HepG2 (cell line): ENCODE measurements around the gene FITM1. TPM values are rescaled to one million over a fixed set of nuclear protein-coding genes. Genes with fewer than 3 reads are reported as not detected.

Experiments
- BORCS8-MEF2B ChIP-seq: sonication (generic); formaldehyde crosslinking; IDR thresholded peaks from 2 replicates; pipeline ENCODE4 v1.8.0; 2022; ENCODE audit warnings: mild to moderate bottlenecking, missing genetic modification reagents
- CEBPG ChIP-seq: IDR thresholded peaks from 2 replicates; pipeline ENCODE4 v1.6.1; 2016
- CSRNP2 ChIP-seq: sonication (generic); formaldehyde crosslinking; conservative IDR thresholded peaks from 2 replicates; pipeline ENCODE4 v1.8.0; 2022; ENCODE audit warnings: low read depth, missing genetic modification reagents
- HHEX ChIP-seq: IDR thresholded peaks from 2 replicates; pipeline ENCODE4 v1.6.1; 2016; ENCODE audit warnings: control low read depth
- HNF4G ChIP-seq, 2 experiments: sonication (generic) in 1 of 2; formaldehyde crosslinking in 1 of 2; IDR thresholded peaks; 2 replicates each; pipeline versions ENCODE4 v1.4.0 to v1.6.1; 2011 to 2020; ENCODE audit warnings: borderline replicate concordance in 2 of 2, low read depth in 2 of 2, mild to moderate bottlenecking in 2 of 2, low read length in 1 of 2, missing genetic modification reagents in 1 of 2, moderate library complexity in 1 of 2
- HOXA3 ChIP-seq: sonication (generic); formaldehyde crosslinking; IDR thresholded peaks from 2 replicates; pipeline ENCODE4 v1.5.0; 2020; ENCODE audit warnings: missing genetic modification reagents
- KAT7 ChIP-seq: IDR thresholded peaks from 2 replicates; pipeline ENCODE4 v1.6.1; 2018; ENCODE audit warnings: borderline replicate concordance, missing compliant biosample characterization
- KDM2A ChIP-seq: sonication (generic); formaldehyde crosslinking; IDR thresholded peaks from 2 replicates; pipeline ENCODE4 v1.4.0; 2020; ENCODE audit warnings: low read depth, missing genetic modification reagents, borderline replicate concordance
- MTA1 ChIP-seq: sonication (generic); formaldehyde crosslinking; IDR thresholded peaks from 2 replicates; pipeline ENCODE4 v1.4.0; 2020; ENCODE audit warnings: missing genetic modification reagents, mild to moderate bottlenecking, borderline replicate concordance
- MXD4 ChIP-seq: IDR thresholded peaks from 2 replicates; pipeline ENCODE4 v1.6.1; 2016; ENCODE audit warnings: mild to moderate bottlenecking, missing biosample characterization, missing genetic modification reagents
- NAIF1 ChIP-seq: sonication (generic); formaldehyde crosslinking; IDR thresholded peaks from 2 replicates; pipeline ENCODE4 v1.5.0; 2020; ENCODE audit warnings: mild to moderate bottlenecking, missing genetic modification reagents, borderline replicate concordance
- ZNF451 ChIP-seq: sonication (generic); formaldehyde crosslinking; IDR thresholded peaks from 2 replicates; pipeline ENCODE4 v1.5.0; 2020; ENCODE audit warnings: mild to moderate bottlenecking, missing genetic modification reagents
- ZNF572 ChIP-seq: sonication (generic); formaldehyde crosslinking; IDR thresholded peaks from 2 replicates; pipeline ENCODE4 v1.5.1; 2020; ENCODE audit warnings: mild to moderate bottlenecking, missing genetic modification reagents
- ZNF788 ChIP-seq: sonication (generic); formaldehyde crosslinking; IDR thresholded peaks from 2 replicates; pipeline ENCODE4 v1.5.0; 2020; ENCODE audit warnings: mild to moderate bottlenecking, missing genetic modification reagents, borderline replicate concordance
- ZXDC ChIP-seq: sonication (generic); formaldehyde crosslinking; IDR thresholded peaks from 2 replicates; pipeline ENCODE4 v1.5.0; 2020; ENCODE audit warnings: mild to moderate bottlenecking, missing genetic modification reagents
- polyA plus RNA-seq, 8 experiments: library from polyadenylated mRNA; depleted of rRNA in 3 of 8; stranded (reverse) in 7 of 8; unstranded in 1 of 8; fragments of >200 nt; fragmentation: Illumina TruSeq in 4 of 8; extraction: Trizol in 4 of 8; gene quantifications; 2 replicates each; pipeline versions ENCODE4 v1.2.1 to v1.2.3, GENCODE V29; 2011 to 2016; ENCODE audit warnings: low read depth in 4 of 8, missing spikeins in 1 of 8, mixed read lengths in 1 of 8; ENCODE audit not compliant: insufficient read depth in 1 of 8
- total RNA-seq, 5 experiments: library from RNA; depleted of rRNA; stranded (reverse); fragments of >200 nt; fragmentation: Illumina TruSeq; extraction: Trizol; gene quantifications; 2 replicates each; pipeline ENCODE4 v1.2.3, GENCODE V29; 2016; ENCODE audit warnings: low read depth in 1 of 5
- TF ChIP-seq, protein P1 (sequence below): IDR thresholded peaks from 2 replicates; pipeline ENCODE4 v1.6.1; 2016
- TF ChIP-seq, protein P2 (sequence below): sonication (generic); formaldehyde crosslinking; IDR thresholded peaks from 2 replicates; pipeline ENCODE4 v1.8.1; 2023; ENCODE audit warnings: missing genetic modification reagents, inconsistent platforms, borderline replicate concordance
- TF ChIP-seq, protein P3 (sequence below): fragments of 450-650 bp; IDR thresholded peaks from 2 replicates; pipeline ENCODE4 v1.6.1; 2016
- TF ChIP-seq, protein P4 (sequence below): sonication (generic); formaldehyde crosslinking; conservative IDR thresholded peaks from 2 replicates; pipeline ENCODE4 v1.5.0; 2020; ENCODE audit warnings: missing genetic modification reagents

Gene FITM1
- total and polyA plus RNA-seq, 2 of the 13 experiments (the other 11 are each of a cell fraction or from before 2014, with no cell fraction given), result 2.7 to 5.8 TPM

DNA sequence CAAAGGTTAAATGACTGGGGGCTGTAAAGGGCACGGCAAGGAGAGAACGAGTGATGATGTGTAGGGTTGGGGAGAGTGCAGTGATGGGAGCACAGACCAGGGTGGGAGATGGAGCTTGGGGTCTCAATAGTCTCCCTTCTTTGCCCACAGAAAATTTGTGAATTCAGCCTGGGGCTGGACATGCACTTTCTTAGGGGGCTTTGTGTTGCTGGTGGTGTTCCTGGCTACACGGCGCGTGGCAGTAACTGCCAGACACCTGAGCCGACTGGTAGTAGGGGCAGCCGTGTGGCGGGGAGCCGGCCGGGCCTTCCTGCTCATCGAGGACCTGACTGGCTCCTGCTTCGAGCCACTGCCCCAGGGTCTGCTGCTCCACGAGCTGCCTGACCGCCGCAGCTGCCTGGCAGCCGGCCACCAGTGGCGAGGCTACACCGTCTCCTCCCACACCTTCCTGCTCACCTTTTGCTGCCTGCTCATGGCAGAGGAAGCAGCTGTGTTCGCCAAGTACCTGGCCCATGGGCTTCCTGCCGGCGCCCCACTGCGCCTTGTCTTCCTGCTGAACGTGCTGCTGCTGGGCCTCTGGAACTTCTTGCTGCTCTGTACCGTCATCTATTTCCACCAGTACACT lies 1.7 kb downstream of the FITM1 start (continued):
- TF ChIP-seq ZNF788 (CRISPR knock-in tag), result peak; percentile 45; the same call in 1 of the 2 replicates
- no peak for TF ChIP-seq MXD4 (CRISPR knock-in tag)
- no peak for TF ChIP-seq CSRNP2 (CRISPR knock-in tag)
- TF ChIP-seq, protein P1, sequence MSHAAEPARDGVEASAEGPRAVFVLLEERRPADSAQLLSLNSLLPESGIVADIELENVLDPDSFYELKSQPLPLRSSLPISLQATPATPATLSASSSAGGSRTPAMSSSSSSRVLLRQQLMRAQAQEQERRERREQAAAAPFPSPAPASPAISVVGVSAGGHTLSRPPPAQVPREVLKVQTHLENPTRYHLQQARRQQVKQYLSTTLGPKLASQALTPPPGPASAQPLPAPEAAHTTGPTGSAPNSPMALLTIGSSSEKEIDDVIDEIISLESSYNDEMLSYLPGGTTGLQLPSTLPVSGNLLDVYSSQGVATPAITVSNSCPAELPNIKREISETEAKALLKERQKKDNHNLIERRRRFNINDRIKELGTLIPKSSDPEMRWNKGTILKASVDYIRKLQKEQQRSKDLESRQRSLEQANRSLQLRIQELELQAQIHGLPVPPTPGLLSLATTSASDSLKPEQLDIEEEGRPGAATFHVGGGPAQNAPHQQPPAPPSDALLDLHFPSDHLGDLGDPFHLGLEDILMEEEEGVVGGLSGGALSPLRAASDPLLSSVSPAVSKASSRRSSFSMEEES (CRISPR knock-in tag), result no peak
- TF ChIP-seq BORCS8-MEF2B (CRISPR knock-in tag), result 0 out of 2 replicates have a peak, but pooled peaks have one; percentile 1
- TF ChIP-seq NAIF1, result no peak
- TF ChIP-seq ZXDC (CRISPR knock-in tag), result no peak
- TF ChIP-seq, protein P2, sequence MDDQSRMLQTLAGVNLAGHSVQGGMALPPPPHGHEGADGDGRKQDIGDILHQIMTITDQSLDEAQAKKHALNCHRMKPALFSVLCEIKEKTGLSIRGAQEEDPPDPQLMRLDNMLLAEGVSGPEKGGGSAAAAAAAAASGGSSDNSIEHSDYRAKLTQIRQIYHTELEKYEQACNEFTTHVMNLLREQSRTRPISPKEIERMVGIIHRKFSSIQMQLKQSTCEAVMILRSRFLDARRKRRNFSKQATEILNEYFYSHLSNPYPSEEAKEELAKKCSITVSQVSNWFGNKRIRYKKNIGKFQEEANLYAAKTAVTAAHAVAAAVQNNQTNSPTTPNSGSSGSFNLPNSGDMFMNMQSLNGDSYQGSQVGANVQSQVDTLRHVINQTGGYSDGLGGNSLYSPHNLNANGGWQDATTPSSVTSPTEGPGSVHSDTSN (CRISPR knock-in tag), result no peak
- TF ChIP-seq ZNF451 (CRISPR knock-in tag), result no peak
- TF ChIP-seq, protein P3, sequence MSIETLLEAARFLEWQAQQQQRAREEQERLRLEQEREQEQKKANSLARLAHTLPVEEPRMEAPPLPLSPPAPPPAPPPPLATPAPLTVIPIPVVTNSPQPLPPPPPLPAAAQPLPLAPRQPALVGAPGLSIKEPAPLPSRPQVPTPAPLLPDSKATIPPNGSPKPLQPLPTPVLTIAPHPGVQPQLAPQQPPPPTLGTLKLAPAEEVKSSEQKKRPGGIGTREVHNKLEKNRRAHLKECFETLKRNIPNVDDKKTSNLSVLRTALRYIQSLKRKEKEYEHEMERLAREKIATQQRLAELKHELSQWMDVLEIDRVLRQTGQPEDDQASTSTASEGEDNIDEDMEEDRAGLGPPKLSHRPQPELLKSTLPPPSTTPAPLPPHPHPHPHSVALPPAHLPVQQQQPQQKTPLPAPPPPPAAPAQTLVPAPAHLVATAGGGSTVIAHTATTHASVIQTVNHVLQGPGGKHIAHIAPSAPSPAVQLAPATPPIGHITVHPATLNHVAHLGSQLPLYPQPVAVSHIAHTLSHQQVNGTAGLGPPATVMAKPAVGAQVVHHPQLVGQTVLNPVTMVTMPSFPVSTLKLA, result no peak
- TF ChIP-seq HNF4G (IDR thresholded peaks at IDR 0.05; ENCODE audit: borderline replicate concordance, low read depth, low read length), result no peak
- 0 out of 2 replicates have a peak, but pooled peaks have one; percentile 73 for TF ChIP-seq HNF4G (CRISPR knock-in tag; IDR thresholded peaks at IDR 0.05; ENCODE audit: borderline replicate concordance, low read depth)
- no peak for TF ChIP-seq HHEX
- peak; percentile 55; the same call in 1 of the 2 replicates for TF ChIP-seq HOXA3 (CRISPR knock-in tag)
- TF ChIP-seq, protein P4, sequence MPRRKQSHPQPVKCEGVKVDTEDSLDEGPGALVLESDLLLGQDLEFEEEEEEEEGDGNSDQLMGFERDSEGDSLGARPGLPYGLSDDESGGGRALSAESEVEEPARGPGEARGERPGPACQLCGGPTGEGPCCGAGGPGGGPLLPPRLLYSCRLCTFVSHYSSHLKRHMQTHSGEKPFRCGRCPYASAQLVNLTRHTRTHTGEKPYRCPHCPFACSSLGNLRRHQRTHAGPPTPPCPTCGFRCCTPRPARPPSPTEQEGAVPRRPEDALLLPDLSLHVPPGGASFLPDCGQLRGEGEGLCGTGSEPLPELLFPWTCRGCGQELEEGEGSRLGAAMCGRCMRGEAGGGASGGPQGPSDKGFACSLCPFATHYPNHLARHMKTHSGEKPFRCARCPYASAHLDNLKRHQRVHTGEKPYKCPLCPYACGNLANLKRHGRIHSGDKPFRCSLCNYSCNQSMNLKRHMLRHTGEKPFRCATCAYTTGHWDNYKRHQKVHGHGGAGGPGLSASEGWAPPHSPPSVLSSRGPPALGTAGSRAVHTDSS (CRISPR knock-in tag), result 0 out of 2 replicates have a peak, but pooled peaks have one; percentile 53
- TF ChIP-seq MTA1 (CRISPR knock-in tag), result peak; percentile 42; the same call in 1 of the 2 replicates
- TF ChIP-seq ZNF572 (CRISPR knock-in tag), result no peak
- TF ChIP-seq KDM2A, result 0 out of 2 replicates have a peak, but pooled peaks have one; percentile 13
- no peak for TF ChIP-seq KAT7 (CRISPR knock-in tag)
- TF ChIP-seq CEBPG, result no peak
